22Rv1 (cell line): ENCODE results near the gene SORCS2.

Experiments
- CTCF ChIP-seq: fragments of 450-650 bp; IDR thresholded peaks from 2 replicates; pipeline ENCODE4 v1.5.1; 2017; ENCODE audit warnings: mild to moderate bottlenecking
- ZFX ChIP-seq: fragments of 450-650 bp; IDR thresholded peaks from 2 replicates; pipeline ENCODE4 v1.6.1; 2017; ENCODE audit warnings: antibody characterized with exemption, borderline replicate concordance

GRCh38 chr4:7183780-7184460 lies 8.4 kb upstream of the SORCS2 start:
- TF ChIP-seq CTCF (no peak), ZFX (no peak)
